Stimulated activated CD4-positive, alpha-beta T cell treated with anti-CD3 and anti-CD28 coated beads, Interleukin-4, amount 100 ng/mL, for 48 hours (primary cell): Measurements from ENCODE around the gene CEP170B.
A peak's percentile ranks its signal among the peaks of the same experiment; 100 is the strongest.
"Not testable (repeated sequence)": the region's sequence is repeated elsewhere in the genome, so short reads cannot be mapped to it uniquely, and the experiment has no call there.

ENCODE experiments used
- DNase-seq, 2 donors: peaks; one replicate each; pipeline ENCODE4 v3.0.0-alpha.2; 2020; ENCODE audit warnings: low read depth in 2 of 2

Gene CEP170B

DNA sequence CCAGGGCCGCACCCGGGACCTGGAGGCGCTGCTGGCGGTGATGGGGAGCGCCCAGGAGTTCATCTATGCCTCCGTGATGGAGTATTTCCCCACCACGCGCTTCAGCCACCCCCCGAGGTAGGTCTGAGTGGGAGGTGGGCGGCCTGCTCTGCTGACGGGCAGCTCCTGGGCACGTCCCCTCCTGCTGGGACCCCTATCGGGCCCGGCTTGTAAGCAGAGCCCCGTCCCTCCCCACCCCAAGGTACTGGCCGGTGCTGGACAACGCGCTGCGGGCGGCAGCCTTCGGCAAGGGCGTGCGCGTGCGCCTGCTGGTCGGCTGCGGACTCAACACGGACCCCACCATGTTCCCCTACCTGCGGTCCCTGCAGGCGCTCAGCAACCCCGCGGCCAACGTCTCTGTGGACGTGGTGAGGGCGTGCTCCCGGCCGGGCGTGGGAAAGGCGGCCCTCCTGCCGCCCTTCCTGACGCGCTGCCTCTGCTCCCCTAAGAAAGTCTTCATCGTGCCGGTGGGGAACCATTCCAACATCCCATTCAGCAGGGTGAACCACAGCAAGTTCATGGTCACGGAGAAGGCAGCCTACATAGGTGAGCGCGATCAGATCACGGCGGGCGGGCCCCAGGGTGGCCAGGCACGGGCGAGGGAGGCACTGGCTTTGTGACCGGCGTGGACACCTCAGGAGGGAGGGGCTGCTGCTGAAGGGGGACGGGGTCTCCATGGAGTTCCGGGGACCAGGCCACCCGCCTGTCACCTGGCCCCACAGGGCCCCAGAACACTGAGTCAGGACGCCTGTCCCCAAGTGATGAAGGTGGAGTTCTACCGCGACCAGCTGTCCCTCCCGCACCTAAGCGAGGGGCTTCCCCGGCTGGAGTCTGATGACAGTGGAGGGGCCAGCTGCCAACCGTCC is 67.0 kb downstream of the CEP170B start:
- DNase-seq = no peak

DNA sequence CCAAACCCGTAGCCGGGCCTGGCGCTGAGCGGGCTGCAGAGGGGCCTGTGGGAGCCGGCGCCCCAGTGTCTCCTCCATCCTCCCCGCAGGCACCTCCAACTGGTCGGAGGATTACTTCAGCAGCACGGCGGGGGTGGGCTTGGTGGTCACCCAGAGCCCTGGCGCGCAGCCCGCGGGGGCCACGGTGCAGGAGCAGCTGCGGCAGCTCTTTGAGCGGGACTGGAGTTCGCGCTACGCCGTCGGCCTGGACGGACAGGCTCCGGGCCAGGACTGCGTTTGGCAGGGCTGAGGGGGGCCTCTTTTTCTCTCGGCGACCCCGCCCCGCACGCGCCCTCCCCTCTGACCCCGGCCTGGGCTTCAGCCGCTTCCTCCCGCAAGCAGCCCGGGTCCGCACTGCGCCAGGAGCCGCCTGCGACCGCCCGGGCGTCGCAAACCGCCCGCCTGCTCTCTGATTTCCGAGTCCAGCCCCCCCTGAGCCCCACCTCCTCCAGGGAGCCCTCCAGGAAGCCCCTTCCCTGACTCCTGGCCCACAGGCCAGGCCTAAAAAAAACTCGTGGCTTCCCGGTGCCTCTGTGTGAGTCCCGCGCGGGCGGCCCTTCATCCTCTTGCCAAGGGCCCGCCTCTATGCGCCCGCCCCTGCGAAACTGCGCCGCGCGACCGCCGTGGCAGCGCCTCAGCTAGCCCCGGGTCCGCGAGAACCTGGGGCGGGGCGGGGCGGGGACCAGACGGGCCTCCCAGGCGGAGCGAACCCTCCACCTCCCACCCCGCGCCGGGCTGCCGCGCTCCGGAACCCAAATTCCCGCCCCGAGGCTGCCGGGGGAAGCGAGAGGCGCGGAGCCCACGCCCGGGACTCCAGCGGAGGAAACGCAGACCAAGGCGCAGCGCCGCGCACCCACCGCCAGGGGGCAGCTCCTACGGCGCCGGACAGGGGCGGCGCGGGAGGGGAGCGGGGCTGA is 67.9 kb downstream of the CEP170B start:
- DNase-seq = peak; percentile 80 to 86

DNA sequence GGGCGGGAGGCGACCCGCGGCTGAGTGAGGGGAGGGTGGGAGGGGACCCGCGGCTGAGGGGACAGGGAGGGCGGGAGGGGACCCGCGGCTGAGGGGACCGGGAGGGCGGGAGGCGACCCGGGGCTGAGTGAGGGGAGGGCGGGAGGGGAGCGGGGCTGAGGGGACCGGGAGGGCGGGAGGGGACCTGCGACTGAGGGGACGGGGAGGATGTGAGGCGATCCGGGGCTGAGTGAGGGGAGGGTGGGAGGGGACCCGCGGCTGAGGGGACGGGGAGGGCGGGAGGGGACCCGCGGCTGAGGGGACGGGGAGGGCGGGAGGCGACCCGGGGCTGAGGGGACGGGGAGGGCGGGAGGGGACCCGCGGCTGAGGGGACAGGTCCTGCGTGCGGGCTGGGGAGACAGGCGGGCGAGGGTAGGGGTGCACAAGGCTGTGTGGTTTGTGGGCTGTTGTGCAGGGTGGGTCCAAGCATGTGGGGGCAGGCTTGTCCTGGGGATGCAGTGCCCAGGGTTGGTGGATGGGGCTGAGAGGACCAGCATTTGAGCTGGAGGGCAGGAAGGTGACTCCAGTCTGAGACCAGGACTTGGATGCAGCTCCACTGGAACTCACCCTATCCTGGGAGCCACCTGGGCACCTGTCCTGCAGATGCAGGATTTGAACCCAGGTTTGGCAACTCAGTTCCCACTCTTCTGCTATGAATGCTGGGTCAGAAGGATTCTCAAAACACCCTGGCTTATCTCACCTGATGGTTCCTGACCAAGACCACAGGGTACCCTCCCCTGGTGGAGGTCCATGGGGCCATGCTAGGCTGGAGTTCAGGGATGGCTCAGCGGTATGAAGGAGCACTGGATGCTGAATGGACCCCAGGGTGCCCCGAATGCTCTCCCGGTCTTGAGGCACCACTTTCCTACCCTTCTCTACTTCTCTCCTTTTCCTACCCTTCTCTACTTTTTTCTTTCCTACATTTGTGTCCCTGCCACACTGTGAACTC is 69.0 kb downstream of the CEP170B start:
- no peak for DNase-seq

DNA sequence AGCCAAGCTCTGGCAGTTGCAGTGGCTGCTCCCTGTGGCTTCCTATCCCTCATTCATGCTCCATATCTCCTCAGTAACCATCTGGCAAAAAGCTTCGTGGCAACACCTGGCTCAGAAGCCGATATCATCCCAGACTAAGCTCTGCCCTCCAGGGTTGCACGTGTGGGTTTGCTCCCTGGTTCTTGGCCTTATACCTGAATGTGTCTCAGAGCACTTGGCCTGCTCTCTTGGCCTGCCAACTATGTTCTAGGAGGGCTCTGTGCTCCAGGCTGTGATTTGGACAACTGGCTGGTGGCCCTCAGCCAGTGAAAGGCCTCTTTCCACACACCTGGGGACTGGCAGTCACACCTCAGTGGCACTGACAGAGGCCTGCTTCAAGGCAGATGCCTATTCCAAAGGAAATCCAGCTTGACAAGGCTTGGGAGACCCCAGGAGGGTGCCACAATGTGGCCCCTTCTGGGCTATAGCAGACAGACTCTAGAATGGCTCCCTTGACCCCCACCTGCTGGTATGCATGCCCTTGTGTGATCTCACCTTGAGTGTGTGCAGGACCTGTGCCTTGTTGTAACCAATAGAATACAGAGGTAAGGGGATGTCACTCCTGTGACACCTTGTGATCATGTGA is 70.1 kb downstream of the CEP170B start:
- no peak for DNase-seq

DNA sequence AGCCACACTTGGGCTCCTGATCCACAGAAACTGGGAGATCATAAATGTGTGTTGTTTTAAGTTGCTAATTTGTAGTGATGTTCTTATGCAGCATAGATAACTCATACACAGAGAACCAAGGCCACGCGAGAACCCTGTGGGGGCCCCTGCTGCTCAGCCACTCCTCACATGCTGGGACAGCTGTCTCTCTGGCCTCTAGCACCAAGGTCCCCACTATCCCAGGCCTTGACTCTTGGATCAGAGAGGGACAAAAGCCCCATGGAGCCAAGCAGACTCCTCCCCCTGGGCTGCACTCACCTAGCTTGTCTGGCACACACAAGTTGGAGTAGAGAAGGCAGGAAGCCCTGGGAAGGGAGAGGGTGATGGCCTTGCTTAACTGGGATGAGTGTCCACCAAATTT is 70.9 kb downstream of the CEP170B start:
- no peak for DNase-seq

DNA sequence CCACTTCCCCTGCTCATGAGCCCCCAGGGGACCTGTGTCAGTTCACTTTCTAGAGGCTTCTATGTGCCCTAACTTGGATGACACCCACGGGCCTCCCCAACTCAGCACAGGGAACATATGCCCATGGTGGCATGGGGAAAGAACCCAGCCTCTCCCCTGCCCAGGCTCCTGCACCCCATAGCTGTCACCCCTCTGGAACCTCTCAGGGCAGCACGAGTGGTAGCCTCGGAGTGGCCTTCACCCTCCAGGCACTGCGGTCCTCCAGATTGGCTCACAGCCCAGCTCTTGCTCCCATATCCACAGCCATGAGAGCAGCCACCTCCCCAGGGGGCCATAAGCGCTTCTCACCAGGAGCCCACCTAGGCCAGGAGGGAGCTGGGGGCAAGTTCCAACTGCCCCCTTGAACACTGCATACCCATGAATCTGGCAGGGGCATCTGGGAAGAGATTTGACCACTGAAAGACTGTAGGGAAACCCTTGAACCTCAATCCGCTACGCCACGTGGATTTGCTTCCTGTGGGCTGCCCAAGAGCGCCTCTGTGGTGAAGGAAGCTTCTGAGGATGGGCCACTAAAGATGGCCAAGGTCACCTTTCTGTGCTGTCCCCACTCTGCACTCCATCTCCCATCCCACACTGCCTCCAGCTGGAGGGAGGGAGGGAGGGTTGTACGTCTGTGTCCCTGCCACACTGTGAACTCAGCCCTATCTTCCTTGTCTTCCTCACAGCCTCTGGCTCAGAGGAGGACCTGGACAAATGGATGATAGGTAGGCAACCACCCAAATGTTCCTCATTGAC is 71.5 kb downstream of the CEP170B start:
- no peak for DNase-seq

DNA sequence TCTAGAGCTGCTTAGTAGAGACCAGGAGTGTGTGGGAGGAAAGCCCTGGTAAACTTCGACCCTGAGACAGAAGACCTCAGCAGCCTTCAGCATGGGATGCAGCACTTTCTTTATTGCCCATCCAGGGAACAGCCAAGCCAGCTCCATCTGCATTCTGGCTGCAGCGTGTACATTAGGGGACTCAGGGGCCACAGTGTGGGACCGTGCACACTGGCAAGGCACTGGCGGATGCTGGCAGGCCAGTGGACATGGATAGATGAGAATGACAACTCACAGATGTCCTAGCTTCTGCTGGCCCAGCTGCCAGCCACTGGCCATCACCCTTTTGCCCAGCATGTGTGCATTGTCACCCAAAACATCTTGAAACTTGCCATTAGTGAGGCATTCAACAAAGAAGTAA is 72.1 kb downstream of the CEP170B start:
- no peak for DNase-seq

DNA sequence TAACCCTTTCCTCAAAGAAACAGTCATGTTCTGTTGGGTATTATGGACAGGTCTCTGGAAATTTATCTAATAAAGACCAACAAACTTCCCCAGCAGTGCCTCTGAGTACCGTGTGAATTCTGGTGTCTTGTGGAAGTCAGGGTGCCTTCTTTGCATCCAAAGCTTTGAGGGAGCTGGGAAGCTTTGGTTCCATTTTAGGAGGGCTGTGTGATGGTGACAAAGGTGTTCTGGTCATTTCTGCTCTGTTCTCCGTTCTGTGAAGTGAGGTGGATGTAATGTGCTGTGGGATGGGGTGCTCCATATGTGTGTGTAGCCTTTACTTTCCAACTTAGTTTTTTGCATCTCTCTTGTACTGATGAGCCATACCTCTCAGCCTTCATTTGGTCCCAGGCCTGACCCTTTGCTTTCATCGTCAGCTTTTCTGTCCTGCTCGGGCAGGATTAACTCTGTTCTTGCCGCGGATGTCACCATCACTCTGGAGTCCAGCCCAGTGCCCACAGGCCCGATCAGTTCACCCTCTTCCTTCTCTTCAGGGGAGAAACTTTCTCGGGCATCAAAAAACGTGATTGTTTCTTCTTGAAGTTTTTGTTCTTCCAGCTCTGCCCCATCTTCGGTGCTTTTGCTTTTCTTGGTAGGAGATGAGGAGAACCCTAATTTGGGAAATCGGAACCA is 72.8 kb downstream of the CEP170B start:
- no peak for DNase-seq

DNA sequence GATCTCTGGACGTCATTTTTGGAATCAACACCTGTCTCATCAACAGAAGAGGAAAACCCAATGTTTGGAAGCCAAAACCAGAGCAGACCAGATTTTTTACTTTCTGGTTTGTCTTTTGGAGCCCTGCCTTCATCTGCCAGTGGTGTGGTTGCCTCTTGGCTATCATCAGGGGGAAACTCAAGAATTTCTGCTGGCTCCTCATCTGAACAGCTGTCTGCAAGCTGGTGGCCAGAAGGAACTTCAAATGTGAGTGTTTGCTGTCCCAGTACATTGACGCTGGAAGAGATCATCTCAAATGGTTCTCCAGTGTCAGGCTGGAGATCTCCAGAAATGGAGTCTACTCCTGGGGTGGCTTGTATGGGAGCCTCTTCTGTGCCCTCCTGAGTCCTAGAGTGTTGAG is 73.4 kb downstream of the CEP170B start:
- DNase-seq = no peak

DNA sequence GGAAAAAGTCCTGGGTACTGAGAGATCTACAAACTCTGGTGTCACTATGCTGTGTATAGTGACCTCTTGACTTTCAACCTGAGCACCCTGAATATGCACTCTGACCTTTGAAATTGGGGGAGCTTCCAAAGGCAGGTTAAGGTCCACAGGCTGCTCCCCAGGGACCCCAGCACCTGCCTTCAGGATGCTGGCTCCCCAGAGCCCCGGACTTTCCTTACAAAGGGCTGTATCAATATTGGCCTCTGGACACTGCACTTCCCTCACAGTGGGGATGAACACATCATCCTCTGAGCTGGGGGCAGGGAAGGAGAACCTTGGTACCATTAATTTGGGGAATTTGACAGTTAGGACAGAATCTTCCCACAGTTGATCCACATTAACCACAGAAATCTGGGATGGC is 73.9 kb downstream of the CEP170B start:
- no peak for DNase-seq

DNA sequence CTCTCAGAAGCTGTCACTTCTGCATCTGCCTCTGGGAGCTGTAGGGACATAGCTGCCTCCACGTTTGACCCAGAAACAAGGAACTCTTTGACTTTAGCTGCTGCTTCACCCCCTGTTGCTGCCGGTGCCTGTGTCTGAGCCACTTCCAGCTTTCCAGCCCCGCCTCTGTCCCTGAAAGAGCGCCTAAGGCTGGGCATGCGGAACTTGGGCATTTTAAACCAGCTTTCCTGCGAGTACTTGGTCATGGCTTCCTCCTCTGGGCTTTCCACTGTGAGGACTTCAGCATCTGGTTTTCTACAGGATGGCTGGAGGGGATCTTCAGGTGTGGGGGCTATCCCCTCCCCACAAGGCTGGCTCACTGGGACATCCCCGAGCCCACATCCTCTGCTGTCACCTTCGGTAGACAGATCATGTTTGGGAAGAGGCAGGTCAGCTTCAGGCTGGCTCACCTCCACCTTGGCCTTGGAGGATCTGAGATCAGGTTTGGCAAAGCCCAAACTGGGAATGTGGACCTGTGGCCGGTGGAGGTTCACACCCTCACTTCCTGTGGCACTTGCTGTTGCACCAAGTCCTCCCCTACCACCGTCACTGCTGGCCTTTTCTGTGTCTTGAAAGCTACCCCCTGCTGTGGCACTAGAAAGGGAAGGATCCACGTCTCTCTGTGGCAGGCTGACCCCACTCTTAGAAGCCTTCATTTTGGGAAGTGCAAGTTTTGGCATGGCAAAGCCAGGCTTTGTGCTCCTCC is 74.8 kb downstream of the CEP170B start:
- DNase-seq = no peak

DNA sequence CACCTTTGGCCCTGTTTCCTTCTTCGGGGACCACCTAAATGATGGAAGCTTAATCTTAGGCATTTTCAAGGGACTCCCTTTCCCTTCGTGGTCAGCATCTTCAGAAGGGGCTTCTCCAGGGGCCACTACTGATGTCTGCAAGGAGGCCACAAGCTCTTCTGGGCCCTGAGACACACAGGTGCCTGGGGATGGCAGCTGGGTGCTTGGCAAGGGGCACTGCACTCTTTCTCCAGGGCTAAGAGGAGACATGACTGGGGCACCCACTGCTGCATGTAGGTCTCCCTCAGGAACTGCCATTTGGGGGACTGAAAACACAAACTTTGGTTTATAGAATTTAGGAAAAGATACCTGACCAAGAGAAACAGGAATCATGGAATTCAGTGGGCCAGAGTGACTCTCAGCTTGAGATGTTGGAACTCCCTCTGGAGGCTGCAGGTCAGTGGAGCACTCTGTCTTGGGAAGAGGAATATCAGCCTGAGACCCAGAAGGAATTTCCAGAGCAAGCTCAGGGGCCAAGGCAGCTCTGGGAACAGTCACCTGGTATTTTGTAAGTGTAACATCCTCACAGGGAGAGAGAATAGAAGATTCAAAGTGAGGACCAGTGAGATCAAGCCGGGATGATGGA is 75.6 kb downstream of the CEP170B start:
- no peak for DNase-seq

DNA sequence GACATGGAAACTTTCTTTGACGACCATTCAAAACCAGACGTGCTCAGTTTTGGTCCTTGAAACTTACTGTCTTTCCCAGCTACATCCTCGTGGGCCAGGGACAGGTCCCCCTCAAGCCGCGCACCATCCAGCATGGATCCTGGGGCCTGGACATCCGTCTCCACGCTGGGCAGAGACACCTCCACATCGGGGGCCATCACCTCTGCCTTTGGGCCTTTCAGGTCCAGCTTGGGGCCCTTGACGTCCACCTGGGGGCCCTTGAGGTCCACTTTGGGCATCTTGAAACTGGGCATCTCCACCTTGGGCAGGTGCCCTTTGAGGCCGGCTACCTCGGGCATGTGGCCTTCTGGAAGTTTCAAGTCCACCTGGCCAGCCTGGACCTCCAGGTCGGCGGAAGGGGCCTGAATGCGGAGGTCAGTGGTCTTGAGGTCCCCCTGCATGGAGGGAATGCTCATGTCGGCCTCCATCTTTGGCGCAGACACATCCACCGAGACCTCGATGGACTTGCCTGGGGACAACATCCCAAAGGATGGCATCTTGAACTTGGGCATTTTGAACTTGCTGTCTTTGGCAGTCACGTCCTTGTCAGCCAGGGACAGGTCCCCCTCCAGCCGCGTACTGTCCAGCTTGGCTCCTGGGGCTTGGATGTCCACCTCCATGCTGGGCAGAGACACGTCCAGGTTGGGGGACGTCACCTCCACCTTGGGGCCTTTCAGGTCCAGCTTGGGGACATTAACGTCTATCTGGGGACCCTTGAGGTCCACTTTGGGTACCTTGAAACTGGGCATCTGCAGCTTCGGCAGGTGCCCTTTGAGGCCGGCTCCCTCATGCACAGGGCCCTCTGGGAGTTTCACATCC is 76.7 kb downstream of the CEP170B start:
- no peak for DNase-seq

DNA sequence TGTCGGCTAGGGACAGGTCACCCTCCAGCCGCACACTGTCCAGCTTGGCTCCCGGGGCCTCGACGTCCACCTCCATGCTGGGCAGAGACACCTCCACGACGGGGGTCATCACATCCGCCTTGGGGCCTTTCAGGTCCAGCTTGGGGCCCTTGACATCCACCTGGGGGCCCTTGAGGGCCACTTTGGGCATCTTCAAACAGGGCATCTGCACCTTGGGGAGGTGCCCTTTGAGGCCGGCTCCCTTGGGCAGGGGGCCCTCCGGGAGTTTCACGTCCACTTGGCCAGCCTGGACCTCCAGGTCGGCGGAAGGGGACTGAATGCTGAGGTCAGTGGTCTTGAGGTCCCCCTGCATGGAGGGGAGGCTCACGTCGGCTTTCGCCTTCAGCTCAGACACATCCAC is 77.5 kb downstream of the CEP170B start:
- no peak for DNase-seq

DNA sequence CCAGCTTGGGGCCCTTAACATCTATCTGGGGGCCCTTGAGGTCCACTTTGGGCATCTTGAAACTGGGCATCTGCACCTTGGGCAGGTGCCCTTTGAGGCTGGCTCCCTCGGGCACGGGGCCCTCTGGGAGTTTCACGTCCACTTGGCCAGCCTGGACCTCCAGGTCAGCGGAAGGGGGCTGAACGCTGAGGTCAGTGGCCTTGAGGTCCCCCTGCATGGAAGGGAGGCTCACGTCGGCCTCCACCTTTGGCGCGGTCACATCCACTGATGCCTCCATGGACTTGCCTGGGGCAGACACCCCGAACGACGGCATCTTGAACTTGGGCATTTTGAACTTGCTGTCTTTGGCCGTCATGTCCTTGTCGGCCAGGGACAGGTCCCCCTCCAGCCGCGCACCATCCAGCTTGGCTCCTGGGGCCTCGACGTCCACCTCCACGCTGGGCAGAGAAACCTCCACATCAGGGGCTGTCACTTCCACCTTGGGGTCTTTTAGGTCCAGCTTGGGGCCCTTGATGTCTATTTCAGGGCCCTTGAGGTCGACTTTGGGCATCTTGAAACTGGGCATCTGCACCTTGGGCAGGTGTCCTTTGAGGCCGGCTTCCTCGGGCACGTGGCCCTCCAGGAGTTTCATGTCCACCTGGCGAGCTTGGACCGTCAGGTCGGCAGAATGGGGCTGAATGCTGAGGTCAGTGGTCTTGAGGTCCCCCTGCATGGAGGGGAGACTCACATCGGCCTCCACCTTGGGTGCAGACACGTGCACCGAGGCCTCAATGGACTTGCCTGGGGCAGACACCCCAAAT is 78.3 kb downstream of the CEP170B start:
- DNase-seq = not testable (repeated sequence)

DNA sequence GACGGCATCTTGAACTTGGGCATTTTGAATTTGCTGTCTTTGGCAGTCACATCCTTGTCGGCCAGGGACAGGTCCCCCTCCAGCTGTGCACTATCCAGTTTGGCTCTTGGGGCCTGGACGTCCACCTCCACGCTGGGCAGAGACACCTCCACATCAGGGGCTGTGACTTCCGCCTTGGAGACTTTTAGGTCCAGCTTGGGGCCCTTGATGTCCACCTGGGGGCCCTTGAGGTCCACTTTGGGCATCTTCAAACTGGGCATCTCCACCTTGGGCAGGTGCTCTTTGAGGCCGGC is 78.9 kb downstream of the CEP170B start:
- not testable (repeated sequence) for DNase-seq
